SK-N-SH (cell line): Measurements from ENCODE around the gene PRKD2. TPM values are rescaled to one million over a fixed set of nuclear protein-coding genes. Genes with fewer than 3 reads are reported as not detected.
A peak's percentile ranks its signal among the peaks of the same experiment; 100 is the strongest.

ENCODE experiments used
- CTCF ChIA-PET: fragments of 300-600, 350-600 bp; formaldehyde crosslinking; extraction: SDS; loops from one replicate; lab custom pipeline; 2021; lab: Yijun Ruan, JAX
- POLR2A ChIA-PET: fragments of 350-600 bp; sonication (Branson Sonifier 250); formaldehyde crosslinking; extraction: SDS; loops from one replicate; lab custom pipeline; 2020; ENCODE audit warnings: antibody characterized with exemption, inconsistent platforms; lab: Yijun Ruan, JAX
- DNase-seq: peaks from one replicate; pipeline ENCODE4 v3.0.0; 2012
- H2AFZ ChIP-seq: fragments of 200-600 bp; sonication (generic); 2 replicates; pipeline ENCODE4 v1.8.1; 2016; ENCODE audit warnings: antibody characterized with exemption, mild to moderate bottlenecking, low read depth
- H3F3A ChIP-seq: fragments of 200-600 bp; sonication (generic); replicated peaks from 2 replicates; pipeline ENCODE3; 2016; ENCODE audit warnings: antibody characterized with exemption, mild to moderate bottlenecking; ENCODE audit not compliant: insufficient read depth
- H3K27ac ChIP-seq, 2 experiments: fragments of 200-500 bp in 1 of 2; fragments of 200-600 bp in 1 of 2; sonication (Bioruptor generic) in 1 of 2; sonication (generic), shearing (Covaris generic) in 1 of 2; 2 replicates each; pipeline versions ENCODE4 v1.5.1 to v1.6.1; 2014 to 2016; ENCODE audit warnings: low read depth in 2 of 2, inconsistent platforms in 1 of 2, low read length in 1 of 2, mild to moderate bottlenecking in 1 of 2, mixed read lengths in 1 of 2
- H3K27me3 ChIP-seq: fragments of 200-600 bp; sonication (generic), shearing (Covaris generic); 2 replicates; pipeline ENCODE4 v1.6.1; 2016; ENCODE audit warnings: mixed run types; ENCODE audit not compliant: insufficient read depth
- H3K36me3 ChIP-seq, 2 experiments: fragments of 200-500 bp in 1 of 2; fragments of 200-600 bp in 1 of 2; sonication (Bioruptor generic) in 1 of 2; sonication (generic) in 1 of 2; replicated peaks in 1 of 2; 2 replicates each; pipeline versions ENCODE3 to v1.5.1; 2014 to 2016; ENCODE audit warnings: low read length in 1 of 2, mild to moderate bottlenecking in 1 of 2; ENCODE audit not compliant: insufficient read depth in 2 of 2, control insufficient read depth in 1 of 2
- H3K4me1 ChIP-seq, 2 experiments: fragments of 200-500 bp in 1 of 2; fragments of 200-600 bp in 1 of 2; sonication (Bioruptor generic) in 1 of 2; sonication (generic), shearing (Covaris generic) in 1 of 2; 2 replicates each; pipeline versions ENCODE4 v1.5.1 to v1.6.1; 2014 to 2016; ENCODE audit warnings: low read depth in 1 of 2, low read length in 1 of 2, mixed run types in 1 of 2; ENCODE audit not compliant: insufficient read depth in 2 of 2, control insufficient read depth in 1 of 2
- H3K4me2 ChIP-seq: fragments of 200-600 bp; sonication (generic), shearing (Covaris generic); 2 replicates; pipeline ENCODE4 v1.6.1; 2017; ENCODE audit warnings: mixed run types
- H3K4me3 ChIP-seq, 2 experiments: fragments of 200-500 bp in 1 of 2; fragments of 200-600 bp in 1 of 2; sonication (Bioruptor generic) in 1 of 2; sonication (generic), shearing (Covaris generic) in 1 of 2; 2 replicates each; pipeline versions ENCODE4 v1.5.1 to v1.8.1; 2014 to 2016; ENCODE audit warnings: low read depth in 2 of 2, inconsistent platforms in 1 of 2, low read length in 1 of 2, mild to moderate bottlenecking in 1 of 2, mixed read lengths in 1 of 2, moderate library complexity in 1 of 2
- H3K79me2 ChIP-seq: fragments of 200-600 bp; sonication (generic); 2 replicates; pipeline ENCODE4 v1.8.1; 2017; ENCODE audit warnings: mild to moderate bottlenecking; ENCODE audit not compliant: insufficient read depth
- H3K9ac ChIP-seq: fragments of 200-600 bp; sonication (generic); 2 replicates; pipeline ENCODE4 v1.6.1; 2017; ENCODE audit warnings: mixed run types
- H3K9me2 ChIP-seq: fragments of 200-600 bp; sonication (generic); 2 replicates; pipeline ENCODE4 v1.6.1; 2017; ENCODE audit warnings: mixed run types
- H3K9me3 ChIP-seq: fragments of 200-600 bp; sonication (generic); 2 replicates; pipeline ENCODE4 v1.6.1; 2017; ENCODE audit warnings: mixed run types, mild to moderate bottlenecking, moderate library complexity
- H4K20me1 ChIP-seq: fragments of 200-600 bp; sonication (generic); 2 replicates; pipeline ENCODE4 v1.6.1; 2017; ENCODE audit warnings: mild to moderate bottlenecking, mixed run types; ENCODE audit not compliant: insufficient read depth
- EP300 ChIP-seq, 2 experiments: IDR thresholded peaks; 2 replicates each; pipeline versions ENCODE4 v1.4.0 to v1.6.1; 2012; ENCODE audit warnings: borderline replicate concordance in 1 of 2, low read depth in 1 of 2, low read length in 1 of 2
- EZH2phosphoT487 ChIP-seq: fragments of 200-600 bp; sonication (generic); IDR thresholded peaks from 2 replicates; pipeline ENCODE4 v1.6.1; 2017; ENCODE audit warnings: low read depth, mixed run types, mild to moderate bottlenecking, antibody characterized with exemption, moderate library complexity, borderline replicate concordance
- FOXJ3 ChIP-seq: sonication (generic); formaldehyde crosslinking; IDR thresholded peaks from 2 replicates; pipeline ENCODE4 v1.5.1; 2020; ENCODE audit warnings: mild to moderate bottlenecking, missing genetic modification reagents
- FOXM1 ChIP-seq: IDR thresholded peaks from 2 replicates; pipeline ENCODE4 v1.4.0; 2012; ENCODE audit warnings: low read depth, mild to moderate bottlenecking
- GATA2 ChIP-seq: sonication (generic); formaldehyde crosslinking; IDR thresholded peaks from 2 replicates; pipeline ENCODE4 v1.5.0; 2020; ENCODE audit warnings: mild to moderate bottlenecking, missing genetic modification reagents
- JUND ChIP-seq: IDR thresholded peaks from 2 replicates; pipeline ENCODE4 v1.4.0; 2012
- PBX3 ChIP-seq: IDR thresholded peaks from 2 replicates; pipeline ENCODE4; 2012
- RXRA ChIP-seq: IDR thresholded peaks from 2 replicates; pipeline ENCODE4 v1.4.0; 2012; ENCODE audit warnings: low read depth, mild to moderate bottlenecking, borderline replicate concordance
- SIN3A ChIP-seq: IDR thresholded peaks from 2 replicates; pipeline ENCODE4 v1.6.1; 2012; ENCODE audit warnings: low read depth, mild to moderate bottlenecking, low read length, moderate library complexity, borderline replicate concordance
- TCF12 ChIP-seq: IDR thresholded peaks from 2 replicates; pipeline ENCODE4 v1.4.0; 2012
- USF2 ChIP-seq: fragments of 150-350 bp; IDR thresholded peaks from 2 replicates; pipeline ENCODE4 v1.6.1; 2017; ENCODE audit warnings: antibody characterized with exemption, low read length, low read depth, borderline replicate concordance
- WGBS: methylation state at CpG from one replicate; pipeline ENCODE4 v1.1.6; 2017; ENCODE audit warnings: low lambda C conversion rate; 5-methylcytosine and 5-hydroxymethylcytosine counted together
- polyA plus RNA-seq, 3 experiments: library from polyadenylated mRNA; depleted of rRNA; stranded (reverse); fragments of >200 nt; gene quantifications; 2 replicates each; pipeline ENCODE4 v1.2.3, GENCODE V29; 2012

The PRKD2 gene
- polyA plus RNA-seq, 1 of the 3 experiments (the other 2 are of a cell fraction): 21.4 TPM

GRCh38 chr19:46698395-46699321 is 18.3 kb downstream of the PRKD2 start:
- no peak overlapping the region for H3K9ac ChIP-seq
- TF ChIP-seq EZH2phosphoT487: no peak
- no peaks in the 10 kb centered on the region for H3K79me2 ChIP-seq
- no peak for DNase-seq
- WGBS: 94% methylated on average over 11 of the region's 11 CpGs
- ChIA-PET POLR2A (no interaction called here), CTCF (interaction anchor here (1.0 to 2.1 kb wide), 2 partner anchors 30 to 37 kb away, joined by 3 to 5 read pairs; no protein-coding TSS in a partner anchor)
- no peaks in the 10 kb centered on the region for H3K9me2 ChIP-seq
- H3K27me3 ChIP-seq: no peaks in the 10 kb centered on the region
- no peak overlapping the region for H2AFZ ChIP-seq
- peaks cover 8% of the 10 kb centered on the region for H3F3A ChIP-seq
- H3K27ac ChIP-seq: no peak overlapping the region
- H4K20me1 ChIP-seq: 0 out of 2 replicates have a peak, but pooled peaks cover 4% of the 10 kb centered on the region
- no peaks in the 10 kb centered on the region for H3K4me1 ChIP-seq
- H3K9me3 ChIP-seq: no peaks in the 10 kb centered on the region
- H3K4me3 ChIP-seq: no peak overlapping the region
- peaks cover 33 to 56% of the 10 kb centered on the region in 2 experiments for H3K36me3 ChIP-seq
- H3K4me2 ChIP-seq: no peak overlapping the region

- Histone ChIP-seq H3K4me3 (no peak overlapping the region), H2AFZ (no peak overlapping the region), H3K9ac (no peak overlapping the region), H3K79me2 (no peaks in the 10 kb centered on the region), H3K9me3 (no peaks in the 10 kb centered on the region), H3K36me3 (peaks cover 38 to 58% of the 10 kb centered on the region in 2 experiments), H3K4me2 (no peak overlapping the region), H3K27me3 (no peaks in the 10 kb centered on the region), H4K20me1 (0 out of 2 replicates have a peak, but pooled peaks cover 4% of the 10 kb centered on the region), H3F3A (no peaks in the 10 kb centered on the region), H3K4me1 (no peaks in the 10 kb centered on the region), H3K9me2 (no peaks in the 10 kb centered on the region), H3K27ac (no peak overlapping the region)
- ChIA-PET POLR2A (interaction anchor here (0.6 kb wide), 1 partner anchor 16 kb away, joined by 3 read pairs; no protein-coding TSS in a partner anchor), CTCF (interaction anchor here (0.7 to 5.3 kb wide), 5 partner anchors 8 to 35 kb away, joined by 3 to 32 read pairs (median 3); no protein-coding TSS in a partner anchor)
- peak; percentile 72 for DNase-seq
- WGBS: 93% methylated on average over 39 of the region's 39 CpGs
- no peak for TF ChIP-seq FOXJ3 (CRISPR knock-in tag)
- TF ChIP-seq FOXM1: no peak
- no peak for TF ChIP-seq EP300 (IDR thresholded peaks at IDR 0.05; ENCODE audit: borderline replicate concordance in 1 of 2, low read depth in 1 of 2, low read length in 1 of 2)
- no peak for TF ChIP-seq JUND
- no peak for TF ChIP-seq USF2
- TF ChIP-seq SIN3A: no peak
- no peak for TF ChIP-seq GATA2
- TF ChIP-seq TCF12: no peak
- no peak for TF ChIP-seq RXRA
- no peak for TF ChIP-seq PBX3
These were observed 19.5 kb downstream of the PRKD2 start for GRCh38 chr19:46697204-46697960.
